ENCODE data around the gene OSBPL8.
"Not testable (repeated sequence)": the region's sequence is repeated elsewhere in the genome, so short reads cannot be mapped to it uniquely, and the experiment has no call there.

OSBPL8 gene

DNA sequence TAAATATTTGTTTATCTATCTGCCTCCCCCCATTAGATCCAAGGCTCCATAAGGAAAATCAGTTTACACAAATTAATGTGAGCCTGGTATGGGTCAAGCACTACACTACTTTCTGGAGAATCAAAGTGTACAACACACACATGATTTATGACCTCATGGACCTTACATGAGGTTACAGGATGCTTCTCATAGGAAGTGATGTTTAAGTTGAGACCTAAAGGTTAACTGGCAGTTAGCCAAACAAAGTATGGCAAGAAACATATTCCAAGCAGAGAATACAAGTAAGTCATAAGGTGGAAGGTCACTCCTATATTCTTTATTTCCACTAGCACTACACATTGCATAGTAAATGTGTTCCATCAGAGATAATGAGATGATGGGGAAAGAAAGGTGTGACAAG lies 39.2 kb downstream of the OSBPL8 start:
- DNase-seq (ENCODE audit: low spot score), result no peak

GRCh38 chr12:76519538-76519937 lies 40.0 kb downstream of the OSBPL8 start:
- DNase-seq (ENCODE audit: low spot score), result no peak

GRCh38 chr12:76518699-76519098 lies 40.9 kb downstream of the OSBPL8 start:
- no peak for DNase-seq (ENCODE audit: low spot score)

GRCh38 chr12:76515271-76515670 lies 44.3 kb downstream of the OSBPL8 start:
- no peak for DNase-seq (ENCODE audit: low spot score)

DNA sequence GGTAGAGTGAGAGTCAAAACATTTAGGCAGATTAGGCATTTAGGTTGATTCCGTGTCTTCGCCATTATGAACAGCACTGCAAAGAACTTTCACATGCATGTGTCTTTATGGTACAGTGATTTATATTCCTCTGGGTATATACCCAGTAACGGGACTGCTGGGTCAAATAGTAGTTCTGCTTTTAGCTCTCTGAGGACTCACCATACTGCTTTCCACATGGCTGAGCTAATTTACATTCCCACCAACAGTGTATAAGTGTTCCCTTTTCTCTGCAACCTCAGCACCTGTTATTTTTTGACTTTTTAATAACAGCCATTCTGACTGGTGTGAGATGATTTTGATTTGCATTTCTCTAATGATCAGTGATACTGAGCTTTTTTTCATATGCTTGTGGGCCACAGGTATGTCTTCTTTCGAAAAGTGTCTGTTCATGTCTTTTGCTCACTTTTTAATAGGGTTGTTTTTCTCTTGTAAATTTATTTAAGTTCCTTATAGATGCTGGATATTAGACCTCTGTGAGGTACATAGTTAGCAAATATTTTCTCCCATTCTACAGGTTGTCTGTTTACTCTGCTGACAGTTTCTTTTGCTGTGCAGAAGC lies 48.4 kb downstream of the OSBPL8 start:
- DNase-seq (ENCODE audit: low spot score), result not testable (repeated sequence)

DNA sequence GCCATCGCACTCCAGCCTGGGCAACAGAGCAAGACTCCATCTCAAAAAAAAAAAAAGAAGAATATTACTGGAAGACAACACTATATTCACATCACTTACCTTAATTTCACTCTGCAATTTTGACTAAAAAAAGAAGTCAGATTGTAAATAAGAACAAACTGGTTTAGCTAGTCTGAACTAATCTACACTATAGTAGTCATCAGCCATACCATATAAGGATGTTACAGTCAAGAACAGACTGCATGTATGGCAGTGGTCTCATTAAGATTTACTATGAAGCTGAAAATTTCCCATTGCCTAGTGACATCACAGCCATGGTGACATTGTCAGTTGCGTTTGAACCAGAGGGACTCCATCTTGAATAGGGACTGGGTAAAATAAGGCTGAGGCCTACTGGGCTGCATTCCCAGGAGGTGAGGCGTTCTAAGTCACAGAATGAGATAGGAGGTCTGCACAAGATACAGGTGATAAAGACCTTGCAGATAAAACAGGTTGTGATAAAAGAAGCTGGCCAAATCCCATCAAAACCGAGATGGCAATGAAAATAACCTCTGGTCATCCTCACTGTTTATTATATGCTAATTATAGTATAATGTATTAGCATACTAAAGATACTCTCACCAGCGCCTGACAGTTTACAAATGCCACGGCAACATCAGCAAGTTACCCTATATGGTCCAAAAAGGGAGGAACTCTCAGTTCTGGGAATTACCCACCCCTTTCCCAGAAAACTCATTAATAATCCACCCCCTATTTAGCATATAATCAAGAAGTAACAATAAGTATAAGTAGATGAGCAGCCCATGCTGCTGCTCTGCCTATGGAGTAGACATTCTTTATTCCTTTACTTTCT lies 51.2 kb downstream of the OSBPL8 start:
- no peak for DNase-seq (ENCODE audit: low spot score)

GRCh38 chr12:76506149-76506548 lies 53.4 kb downstream of the OSBPL8 start:
- no peak for DNase-seq (ENCODE audit: low spot score)

GRCh38 chr12:76505050-76505449 lies 54.5 kb downstream of the OSBPL8 start:
- no peak for DNase-seq (ENCODE audit: low spot score)

- DNase-seq (ENCODE audit: low spot score), result no peak
These were observed 55.0 kb downstream of the OSBPL8 start for GRCh38 chr12:76504606-76505005.

DNA sequence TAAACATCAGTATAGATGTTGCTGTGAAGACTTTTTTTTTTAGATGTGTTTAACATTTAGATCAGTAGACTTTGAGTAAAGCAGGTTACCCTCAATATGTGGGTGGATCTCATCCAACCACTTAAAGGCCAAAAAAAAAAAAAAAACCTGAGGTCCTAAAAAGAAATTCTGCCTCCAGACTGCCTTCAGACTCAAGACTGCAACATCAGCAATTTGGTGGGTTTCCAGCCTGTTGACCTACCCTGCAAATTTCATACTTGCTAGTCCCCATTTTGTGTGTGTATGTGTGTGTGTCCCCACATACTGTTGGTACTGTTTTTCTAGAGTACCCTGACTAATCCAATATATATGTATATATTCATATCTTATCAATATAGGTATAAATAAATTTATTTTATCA lies 55.6 kb downstream of the OSBPL8 start:
- DNase-seq (ENCODE audit: low spot score), result no peak

DNA sequence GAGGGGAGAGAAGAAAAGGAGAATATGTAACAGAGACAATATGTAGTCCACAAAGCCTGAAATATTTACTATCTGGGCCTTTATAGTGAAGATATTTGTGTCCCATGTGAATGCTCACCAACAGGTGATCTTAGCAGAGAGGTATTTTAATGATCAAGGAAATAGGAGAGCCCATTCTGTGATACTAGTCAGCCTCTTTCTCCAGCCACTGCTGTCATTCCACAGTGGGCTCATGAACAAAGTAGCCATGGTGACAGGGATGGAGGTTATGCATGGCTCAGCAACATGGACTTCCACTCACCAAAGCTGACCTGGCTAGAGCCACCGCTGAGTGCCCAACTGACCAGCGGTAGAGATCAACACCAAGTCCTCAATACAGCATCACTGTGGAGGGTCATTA lies 58.2 kb downstream of the OSBPL8 start:
- no peak for DNase-seq (ENCODE audit: low spot score)

- not testable (repeated sequence) for DNase-seq (ENCODE audit: low spot score)
These were observed 60.4 kb downstream of the OSBPL8 start for GRCh38 chr12:76499136-76499535.

GRCh38 chr12:76495556-76495955 lies 64.0 kb downstream of the OSBPL8 start:
- no peak for DNase-seq (ENCODE audit: low spot score)

GRCh38 chr12:76491292-76491691 lies 68.3 kb downstream of the OSBPL8 start:
- DNase-seq (ENCODE audit: low spot score), result no peak

DNA sequence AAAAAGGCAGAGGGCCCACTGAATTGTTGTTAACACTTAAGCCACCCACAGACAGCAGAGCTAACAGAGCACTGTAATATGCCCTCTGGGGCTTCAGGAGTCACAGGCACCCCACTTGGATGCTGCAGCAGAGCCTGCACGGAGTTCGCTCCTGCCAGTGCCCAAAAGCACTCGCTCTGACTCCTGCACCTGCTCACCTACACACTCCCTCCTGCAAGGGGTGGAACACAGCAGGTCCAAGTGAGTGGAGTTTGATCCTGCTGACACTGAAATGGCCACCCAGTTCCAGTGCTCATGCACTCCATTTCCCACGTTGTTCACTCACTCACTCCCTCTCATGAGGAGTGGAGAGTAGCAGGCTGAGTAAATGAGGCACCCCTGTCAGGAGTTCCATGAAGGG lies 68.8 kb downstream of the OSBPL8 start:
- no peak for DNase-seq (ENCODE audit: low spot score)

- no peak for DNase-seq (ENCODE audit: low spot score)
These were observed 69.8 kb downstream of the OSBPL8 start for GRCh38 chr12:76489737-76490136.

GRCh38 chr12:76486011-76486410 lies 73.6 kb downstream of the OSBPL8 start:
- DNase-seq (ENCODE audit: low spot score), result no peak

DNA sequence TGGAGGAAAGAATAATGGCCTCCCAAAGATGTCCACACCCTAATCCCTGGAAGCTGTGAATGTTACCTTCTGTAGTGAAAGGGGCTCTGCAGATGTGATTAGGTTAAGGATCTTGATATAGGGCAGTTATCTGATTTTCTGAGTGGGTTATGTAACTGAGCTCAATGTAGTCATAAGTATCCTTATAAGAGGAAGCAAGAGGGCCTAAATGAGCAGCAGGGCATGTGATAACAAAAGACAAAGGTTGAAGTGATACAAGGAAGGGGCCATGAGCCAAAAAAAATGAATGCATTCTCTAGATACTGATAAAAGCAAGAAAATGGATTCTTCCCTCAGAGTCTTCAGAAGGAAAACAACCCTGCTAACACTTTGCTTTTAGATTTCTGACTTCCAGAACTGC lies 78.8 kb downstream of the OSBPL8 start:
- no peak for DNase-seq (ENCODE audit: low spot score)

- DNase-seq (ENCODE audit: low spot score), result no peak
These were observed 81.5 kb downstream of the OSBPL8 start for GRCh38 chr12:76478045-76478444.

DNA sequence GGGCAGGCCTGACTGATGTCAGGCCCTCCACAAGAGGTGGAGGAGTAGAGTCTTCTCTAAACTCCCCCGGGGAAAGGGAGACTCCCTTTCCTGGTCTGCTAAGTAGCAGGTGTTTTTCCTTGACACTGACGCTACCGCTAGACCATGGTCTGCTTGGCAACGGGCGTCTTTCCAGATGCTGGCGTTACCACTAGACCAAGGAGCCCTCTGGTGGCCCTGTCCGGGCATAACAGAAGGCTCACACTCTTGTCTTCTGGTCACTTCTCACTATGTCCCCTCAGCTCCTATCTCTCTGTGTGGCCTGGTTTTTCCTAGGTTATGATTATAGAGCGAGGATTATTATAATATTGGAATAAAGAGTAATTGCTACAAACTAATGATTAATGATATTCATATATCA lies 86.7 kb downstream of the OSBPL8 start:
- not testable (repeated sequence) for DNase-seq (ENCODE audit: low spot score)

GRCh38 chr12:76471579-76471978 lies 88.0 kb downstream of the OSBPL8 start:
- no peak for DNase-seq (ENCODE audit: low spot score)

- DNase-seq (ENCODE audit: low spot score), result peak; percentile 22
These were observed 89.3 kb downstream of the OSBPL8 start for GRCh38 chr12:76470028-76470939.
